DOHH2 (cell line): Measurements from ENCODE around the gene SOX10.

Source experiments
- CTCF ChIP-seq: fragments of 200-600 bp; sonication (generic); IDR thresholded peaks from one replicate; pipeline ENCODE4 v1.5.1; 2014; ENCODE audit warnings: antibody characterized with exemption, mild to moderate bottlenecking, low read depth, low read length; ENCODE audit not compliant: poor library complexity, severe bottlenecking
- EZH2phosphoT487 ChIP-seq: fragments of 200-600 bp; sonication (generic); IDR thresholded peaks from 2 replicates; pipeline ENCODE4 v1.6.1; 2017; ENCODE audit warnings: borderline replicate concordance, mild to moderate bottlenecking, antibody characterized with exemption, low read length, moderate library complexity, mixed read lengths

GRCh38 chr22:38027487-38027886 is 43.1 kb upstream of the SOX10 start:
- TF ChIP-seq CTCF = no peak
- no peak for TF ChIP-seq EZH2phosphoT487
